Activated CD4-positive, alpha-beta T cell treated with anti-CD3 and anti-CD28 coated beads, Interleukin-10, Interleukin-2, amounts not matched to agents 100 ng/mL and 50 ng/mL, durations not matched to agents 16 hours and 8 hours (primary cell): ENCODE data around the gene SURF1.

Source experiments
- DNase-seq: peaks from one replicate; pipeline ENCODE4 v3.0.0-alpha.2; 2020

The SURF1 gene

DNA sequence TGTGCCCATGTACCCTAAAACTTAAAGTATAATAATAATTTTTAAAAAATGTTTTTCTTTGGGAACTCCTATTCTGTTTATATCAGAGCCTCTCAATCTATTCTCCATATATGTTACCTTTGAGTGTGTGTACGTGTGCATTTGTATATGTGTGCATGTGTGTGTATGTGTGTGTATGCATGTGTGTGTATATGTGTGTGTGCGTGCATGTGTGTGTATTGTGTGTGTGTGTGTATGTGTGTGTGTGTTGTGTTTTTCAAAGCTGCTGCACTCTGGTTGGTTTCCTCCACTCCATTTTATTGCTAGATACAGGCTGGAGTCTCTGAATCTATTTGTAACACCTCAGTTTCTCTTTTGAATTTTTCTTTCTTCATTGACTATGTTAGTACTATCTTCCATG is 40.3 kb downstream of the SURF1 start:
- no peak for DNase-seq

DNA sequence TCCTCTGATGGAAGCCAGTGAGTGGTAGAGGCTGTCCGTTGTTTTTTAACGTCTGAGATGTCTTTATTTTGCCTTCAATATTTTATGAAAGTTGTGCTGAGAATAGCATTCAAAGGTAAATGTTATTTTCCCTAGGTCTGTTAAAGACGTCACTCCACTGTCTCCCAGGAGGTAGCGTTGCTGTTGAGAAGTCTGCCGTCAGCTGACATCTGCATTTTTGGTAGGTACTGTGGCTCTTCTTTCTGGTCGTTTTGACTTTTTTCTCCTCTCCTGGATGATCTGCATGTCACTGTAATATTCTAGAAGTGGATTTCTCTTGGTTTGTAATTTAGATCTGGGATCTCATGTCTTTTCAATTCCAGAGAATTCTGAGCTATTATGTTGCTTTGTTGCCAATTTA is 46.7 kb downstream of the SURF1 start:
- DNase-seq: no peak

DNA sequence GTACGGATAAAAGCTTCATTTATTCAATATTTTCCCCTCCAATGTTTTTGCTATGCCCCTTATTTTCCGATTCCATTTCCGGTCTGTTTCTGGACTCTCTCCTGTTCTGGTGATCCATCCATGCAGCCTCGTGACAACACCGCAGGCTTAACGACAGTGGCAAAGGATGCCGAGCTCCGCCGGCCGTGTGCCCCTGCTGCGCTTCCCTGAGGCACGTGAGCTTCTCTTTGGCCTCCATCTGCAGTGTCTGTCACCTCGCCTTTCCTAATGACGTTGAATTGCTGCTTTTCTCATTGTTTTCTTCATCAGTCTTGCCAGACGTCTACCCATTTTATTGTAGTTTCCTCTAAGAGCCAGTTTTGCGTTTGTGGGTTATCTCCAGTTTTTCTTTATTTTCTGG is 49.0 kb downstream of the SURF1 start:
- no peak for DNase-seq

DNA sequence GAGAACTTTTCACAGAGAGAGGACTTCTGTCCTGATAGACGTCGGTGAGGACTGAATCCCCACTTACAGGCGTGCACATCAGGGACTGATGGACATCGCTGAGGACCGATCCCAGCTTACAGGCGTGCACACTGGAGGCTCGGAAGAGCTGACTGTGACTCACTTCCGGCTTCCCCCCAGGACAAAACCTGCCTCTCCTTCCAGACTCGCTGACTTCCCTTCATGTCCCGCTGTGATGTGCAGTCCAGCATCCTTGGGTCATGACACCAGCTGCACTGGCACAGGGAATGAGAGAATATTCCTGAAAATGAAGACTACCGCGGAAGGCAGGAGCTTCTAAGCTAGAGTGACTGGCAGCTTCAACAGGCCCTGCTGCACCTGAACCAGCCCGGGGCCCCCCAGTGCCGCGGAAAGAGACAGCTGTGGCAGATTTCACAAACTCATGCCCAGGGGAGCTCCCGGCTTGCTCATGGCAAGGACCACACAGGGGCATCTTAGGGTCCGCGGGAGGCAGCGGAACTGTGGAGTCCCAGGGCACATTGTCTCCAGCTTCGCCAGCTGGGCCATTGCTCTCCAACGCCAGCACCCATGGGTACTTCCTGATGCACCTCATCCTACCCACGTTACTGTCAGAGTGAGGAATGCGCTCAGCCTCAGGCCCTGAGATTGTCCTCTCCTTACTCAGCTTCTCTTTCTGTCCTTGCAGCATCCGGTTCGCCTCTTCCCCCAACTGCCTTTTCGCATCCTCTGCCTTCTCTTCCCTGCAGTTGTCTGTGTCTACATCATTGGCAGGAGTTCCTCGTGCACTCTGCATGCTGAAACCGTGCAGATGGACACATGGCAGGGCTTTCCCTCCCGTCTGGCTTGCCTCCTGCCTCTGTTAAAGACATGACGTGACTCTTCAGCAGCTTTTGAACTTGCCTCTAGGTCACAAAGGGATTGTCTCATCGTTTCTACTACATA is 49.8 kb downstream of the SURF1 start:
- no peak for DNase-seq

DNA sequence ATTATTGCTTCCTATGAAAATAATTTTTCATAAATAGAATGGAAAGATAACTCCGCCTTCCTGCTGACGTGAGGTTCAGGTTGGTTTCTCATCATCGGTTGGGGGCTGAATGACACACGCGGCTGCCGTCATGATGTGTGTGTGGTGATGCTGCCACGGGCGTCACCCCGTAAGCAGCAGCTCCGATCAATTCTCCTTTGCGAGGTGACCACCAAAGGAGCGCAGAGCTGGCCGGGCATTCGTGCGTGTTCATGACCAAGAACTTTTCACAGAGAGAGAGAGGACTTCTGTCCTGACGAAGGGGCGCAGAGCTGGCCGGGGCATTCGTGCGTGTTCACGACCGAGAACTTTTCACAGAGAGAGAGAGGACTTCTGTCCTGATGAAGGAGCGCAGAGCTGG is 50.6 kb downstream of the SURF1 start:
- DNase-seq: no peak

DNA sequence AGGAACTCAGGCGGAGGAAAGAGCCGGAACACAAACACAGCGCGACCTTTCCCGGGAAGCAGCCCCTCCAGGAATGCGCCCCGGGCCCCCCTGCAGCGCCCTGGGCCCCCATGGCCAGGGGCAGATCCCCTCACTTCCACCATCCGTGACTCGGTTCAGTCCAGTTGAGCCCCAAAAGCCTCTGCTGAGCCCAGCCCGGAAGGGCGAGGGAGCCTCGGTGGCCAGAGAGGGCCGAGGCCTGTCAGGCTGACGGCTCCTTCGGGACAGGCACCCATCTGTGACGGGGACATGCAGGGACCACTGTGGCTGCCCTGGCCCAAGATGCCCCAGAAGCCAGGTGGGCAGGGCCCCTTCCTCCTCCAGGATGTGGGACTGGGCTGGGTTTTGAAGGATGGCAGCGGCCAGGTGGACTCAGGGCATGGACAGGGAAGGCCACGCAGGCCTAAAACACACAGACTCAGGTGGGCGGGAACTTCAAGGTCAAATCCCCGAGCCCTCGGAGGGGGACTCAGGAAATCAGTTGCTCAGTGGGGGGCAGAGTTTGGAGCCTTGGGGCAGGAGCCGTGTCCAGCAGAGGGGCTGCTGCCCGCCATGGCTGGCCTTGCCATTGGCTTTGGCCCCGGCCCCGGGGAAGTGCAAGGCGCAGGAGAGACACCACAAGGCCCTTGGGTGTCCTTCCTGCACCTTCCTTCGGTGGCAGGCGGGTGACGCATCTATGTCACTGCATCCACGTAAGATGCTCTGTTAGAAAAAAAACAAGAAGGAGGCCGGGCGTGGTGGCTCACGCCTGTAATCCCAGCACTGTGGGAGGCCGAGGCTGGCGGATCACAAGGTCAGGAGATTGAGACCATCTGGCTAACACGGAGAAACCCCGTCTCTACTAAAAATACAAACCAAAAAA is 51.6 kb downstream of the SURF1 start:
- no peak for DNase-seq

DNA sequence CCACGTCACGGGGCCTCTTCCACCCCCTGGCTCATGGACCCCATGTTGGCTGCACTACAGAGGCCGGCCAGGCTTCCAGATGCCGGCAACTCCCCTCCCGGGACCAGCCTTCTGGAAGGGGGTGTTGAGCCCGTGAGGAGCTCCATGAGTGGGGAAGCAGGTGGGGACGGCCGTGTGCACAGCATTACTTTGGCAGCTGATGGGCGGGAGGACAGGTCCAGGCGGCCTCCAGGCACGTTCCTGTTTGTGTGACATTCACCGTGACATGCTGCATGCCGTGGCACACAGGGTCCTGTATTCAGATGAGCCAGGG is 52.2 kb downstream of the SURF1 start:
- no peak for DNase-seq

DNA sequence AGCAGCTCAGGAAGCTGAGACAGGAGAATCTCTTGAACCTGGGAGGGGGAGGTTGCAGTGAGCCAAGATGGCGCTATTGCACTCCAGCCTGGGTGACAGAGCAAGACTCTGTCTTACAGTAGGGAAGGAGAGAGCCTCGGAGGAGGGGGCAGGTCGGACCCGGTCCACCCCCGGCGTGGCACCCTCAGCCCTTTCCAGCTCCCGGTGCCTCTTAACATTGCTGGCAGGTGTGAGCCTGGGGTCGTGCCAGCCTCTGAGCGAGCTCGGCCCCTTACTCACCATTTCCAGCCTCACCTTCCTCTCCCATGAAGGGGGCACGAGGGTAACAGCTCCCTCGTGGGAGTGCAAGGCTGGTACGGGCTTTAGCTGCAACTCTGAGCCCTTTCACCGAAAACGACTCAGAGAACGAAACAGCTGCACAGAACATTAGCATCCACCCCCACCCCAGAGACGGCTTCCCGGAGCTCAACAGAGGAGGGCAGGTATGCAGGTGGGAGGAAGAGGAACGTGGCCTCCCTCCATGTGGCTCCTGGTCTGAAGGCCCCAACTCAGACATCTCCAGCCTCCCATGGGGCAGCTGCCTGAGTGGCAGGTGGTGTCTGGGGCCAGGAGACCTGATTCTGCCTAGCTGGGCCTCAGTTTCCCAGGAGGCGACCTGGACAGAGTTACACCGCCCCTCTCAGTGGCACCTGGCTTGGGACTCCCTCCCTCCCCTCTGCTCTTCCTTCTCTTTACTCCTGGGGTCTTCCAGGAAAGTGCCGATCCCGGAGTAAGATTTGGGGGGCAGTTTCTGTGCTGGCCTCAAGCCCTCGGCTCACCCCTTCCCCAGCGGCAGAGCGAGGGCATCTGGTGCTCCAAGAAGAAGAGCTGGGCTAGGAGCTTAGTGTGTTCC is 52.8 kb downstream of the SURF1 start:
- DNase-seq: no peak
